ENCODE results near the gene TMOD2.
A peak's percentile ranks its signal among the peaks of the same experiment; 100 is the strongest.

TMOD2 gene

DNA sequence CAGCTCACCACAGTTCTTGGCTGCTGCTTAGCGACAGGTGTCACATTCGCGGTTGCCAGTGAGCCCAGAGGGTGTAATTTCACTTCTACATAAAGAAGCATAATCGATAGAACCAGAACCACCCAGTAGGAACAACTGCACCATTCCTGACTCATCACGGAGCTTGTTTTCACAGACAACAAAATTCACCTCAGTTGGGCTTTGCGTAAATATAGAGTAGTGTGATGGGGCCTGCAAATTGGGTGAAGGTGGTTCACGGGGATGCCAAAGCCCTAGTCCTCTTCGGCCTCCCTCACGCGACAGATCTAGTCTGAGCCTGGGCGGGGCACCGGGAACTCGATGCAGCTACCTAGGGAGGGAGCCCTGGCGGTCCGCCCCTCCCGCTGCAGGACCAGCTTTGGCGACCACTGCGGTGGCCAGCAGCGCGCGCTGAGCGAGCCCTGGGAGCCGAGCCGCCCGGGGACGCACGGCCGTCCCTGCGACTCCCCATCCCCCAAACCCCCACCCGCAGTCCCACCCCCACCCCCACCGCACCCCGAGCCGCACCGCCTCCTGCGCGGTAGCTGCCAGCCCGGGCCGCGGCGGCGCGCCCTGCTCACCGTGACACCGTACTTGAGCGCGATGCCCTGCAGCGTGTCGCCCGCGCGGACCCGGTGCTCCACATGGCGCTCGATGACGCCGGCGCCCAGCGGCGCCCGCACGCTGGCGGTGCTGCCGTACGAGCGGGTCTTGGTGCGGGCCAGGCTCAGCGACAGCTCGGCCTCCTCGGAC, 14.5 kb upstream of the TMOD2 start:
- DNase-seq, result peak; percentile 64

GRCh38 chr15:51737522-51738305, 13.7 kb upstream of the TMOD2 start, which contains the start of gene LYSMD2:
TSS of gene LYSMD2 (minus strand) at chr15:51737655. CDS start at chr15:51737622, 33 bp downstream.
- peak; percentile 69 for DNase-seq

- no peak for DNase-seq
Measured at GRCh38 chr15:51738553-51738952, 12.8 kb upstream of the TMOD2 start.

DNA sequence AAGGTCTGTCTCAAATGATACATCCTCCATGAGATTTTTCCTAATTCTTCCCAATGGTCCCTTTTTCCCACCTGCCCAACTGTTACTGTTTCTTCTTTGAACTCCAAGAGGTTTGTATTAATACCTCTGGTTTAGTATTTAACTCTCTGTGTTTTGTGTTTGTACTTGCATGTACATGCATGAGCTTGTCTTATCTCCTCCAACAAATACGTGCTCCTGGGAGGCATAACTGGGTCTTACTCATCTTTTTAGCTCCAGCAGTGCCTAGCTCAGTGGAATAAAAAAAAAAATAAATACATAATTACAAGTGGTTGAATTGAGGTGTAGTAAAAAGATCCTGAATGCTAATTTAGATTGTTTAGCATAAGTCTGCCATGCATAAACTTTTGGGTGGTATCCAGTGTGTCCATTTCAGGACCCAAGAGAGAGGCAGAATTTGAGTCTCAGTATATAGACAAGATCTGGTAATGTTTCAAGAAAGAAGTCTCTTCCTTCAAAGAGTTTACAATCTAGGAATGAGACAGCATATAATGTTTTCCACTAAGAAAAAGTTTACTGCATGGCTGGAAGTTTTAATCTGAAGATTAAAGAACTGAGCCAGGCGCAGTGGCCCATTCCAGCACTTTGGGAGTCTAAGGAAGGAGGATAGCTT, 12.2 kb upstream of the TMOD2 start:
- DNase-seq, result no peak

- DNase-seq, result no peak
Measured at GRCh38 chr15:51749307-51749706, 2.1 kb upstream of the TMOD2 start.

DNA sequence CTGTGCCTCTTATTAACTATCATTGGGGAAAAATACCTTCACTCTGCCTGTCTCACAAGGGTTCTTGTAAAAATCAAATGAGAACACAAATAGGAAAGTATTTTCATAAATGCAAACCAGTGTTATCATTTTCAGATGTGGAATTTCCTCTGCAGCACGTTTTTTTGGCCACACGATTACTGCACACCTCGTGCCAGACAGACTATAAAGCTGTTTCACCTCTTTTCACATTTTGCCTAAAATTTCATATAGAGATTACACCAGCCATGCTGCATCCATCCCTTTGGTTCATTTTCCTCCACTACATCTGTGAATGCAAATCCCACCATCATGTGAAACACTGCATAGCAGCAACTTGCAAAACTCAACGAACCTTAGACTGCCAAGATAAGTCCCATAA, 1.2 kb upstream of the TMOD2 start:
- no peak for DNase-seq

GRCh38 chr15:51751697-51752683, 593 bp downstream of the TMOD2 start:
- DNase-seq, result no peak

DNA sequence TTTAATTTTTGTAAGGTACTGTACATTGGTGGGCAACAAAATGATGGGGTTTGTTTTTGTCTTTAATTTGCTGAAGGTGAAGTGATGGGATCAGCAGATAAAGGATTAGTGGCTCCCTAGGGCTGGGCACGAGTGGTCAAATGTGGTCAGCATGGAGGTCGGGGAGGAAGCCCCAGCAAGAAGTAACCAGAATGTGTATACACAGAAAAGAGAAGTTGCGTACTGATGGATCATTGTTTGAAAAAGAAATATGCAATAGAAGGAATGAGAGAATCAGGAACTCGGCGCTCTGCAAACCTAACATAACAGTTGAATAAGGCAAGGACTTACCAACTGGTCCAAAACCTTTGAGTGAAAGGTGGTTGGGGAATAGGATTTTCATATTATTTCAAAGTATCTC, 1.5 kb downstream of the TMOD2 start:
- no peak for DNase-seq

DNA sequence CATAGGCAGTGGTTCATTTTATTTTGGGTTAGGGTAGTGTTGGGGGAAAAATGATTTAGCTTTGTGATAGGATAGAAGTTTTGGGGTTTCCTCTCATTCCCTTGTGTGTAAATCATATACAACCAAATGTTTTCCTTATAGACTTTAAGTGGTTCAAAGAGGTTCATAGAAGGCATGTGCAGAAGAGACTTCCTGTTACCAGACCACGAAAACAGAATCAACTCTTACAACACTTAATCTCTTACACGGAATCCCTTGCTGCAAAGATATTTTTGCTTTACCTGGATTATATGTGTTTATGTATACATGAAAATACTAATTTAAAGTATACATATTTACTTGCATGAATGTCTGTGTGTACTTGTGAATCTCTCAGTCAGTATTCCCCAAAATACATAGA, 2.9 kb downstream of the TMOD2 start:
- no peak for DNase-seq

DNA sequence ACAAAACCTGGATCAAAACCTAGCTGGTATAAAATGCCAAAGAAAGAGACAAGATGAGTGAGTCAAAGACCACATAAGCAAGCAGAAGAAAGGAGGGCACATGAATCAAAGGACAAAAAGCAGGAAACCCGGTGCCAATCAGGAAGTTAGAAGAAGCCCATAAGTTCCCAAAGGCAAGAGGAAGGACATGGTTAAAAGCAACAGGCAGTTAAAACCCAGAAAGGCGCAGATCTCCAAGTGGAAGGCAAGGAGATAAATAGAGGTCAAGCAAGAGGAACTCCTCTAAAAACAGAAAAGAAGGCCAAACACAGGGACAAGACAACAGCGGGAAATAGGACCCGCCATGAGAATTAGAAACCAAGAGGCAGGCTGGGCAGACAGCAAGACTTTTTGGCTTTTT, 4.4 kb downstream of the TMOD2 start:
- no peak for DNase-seq

GRCh38 chr15:51756482-51756881, 5.1 kb downstream of the TMOD2 start:
- no peak for DNase-seq

GRCh38 chr15:51757450-51757849, 6.1 kb downstream of the TMOD2 start:
- no peak for DNase-seq

DNA sequence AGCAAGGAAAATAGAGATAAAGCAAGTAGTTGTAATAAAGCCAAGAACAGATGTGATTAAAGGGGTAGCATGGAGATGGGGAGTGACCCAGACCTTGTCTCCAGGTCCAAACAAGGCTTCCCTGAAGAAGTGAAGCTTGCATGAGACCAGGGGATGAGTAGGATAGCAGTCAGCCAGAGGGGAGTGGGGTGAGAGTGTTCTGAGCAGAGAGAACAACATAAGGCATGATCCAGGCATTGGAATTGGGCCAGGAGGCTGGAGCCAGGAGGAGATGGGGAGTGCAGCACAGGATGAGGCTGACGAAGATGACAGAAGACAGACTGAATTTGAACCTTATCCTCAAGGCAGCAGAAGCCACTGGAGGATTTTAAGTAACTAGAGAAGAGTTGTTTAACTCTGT, 7.2 kb downstream of the TMOD2 start:
- DNase-seq, result no peak

DNA sequence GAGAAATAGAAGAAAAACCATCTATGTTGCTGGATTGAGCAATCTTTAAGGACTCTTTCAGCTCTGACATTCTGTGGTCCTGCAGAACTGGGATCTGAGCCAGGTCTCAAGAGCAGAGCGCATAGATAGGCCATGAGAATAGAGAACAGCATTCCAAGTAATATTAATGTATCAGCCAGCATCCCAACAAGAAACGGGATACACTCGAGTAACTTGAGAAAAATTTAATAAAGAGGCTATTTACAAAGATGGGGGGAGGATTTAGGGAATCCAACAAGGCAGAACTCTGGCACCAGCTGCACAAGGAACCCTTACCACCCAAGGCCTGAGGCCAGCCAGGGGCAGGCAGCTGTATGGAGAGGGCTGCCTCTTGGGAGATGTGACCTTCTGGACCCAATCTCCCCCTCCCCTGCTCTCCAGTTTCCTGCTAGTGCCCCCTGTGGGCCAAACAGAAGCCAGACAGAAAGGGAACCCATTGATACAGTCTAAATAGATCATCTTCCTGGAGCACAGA, 8.2 kb downstream of the TMOD2 start:
- no peak for DNase-seq

DNA sequence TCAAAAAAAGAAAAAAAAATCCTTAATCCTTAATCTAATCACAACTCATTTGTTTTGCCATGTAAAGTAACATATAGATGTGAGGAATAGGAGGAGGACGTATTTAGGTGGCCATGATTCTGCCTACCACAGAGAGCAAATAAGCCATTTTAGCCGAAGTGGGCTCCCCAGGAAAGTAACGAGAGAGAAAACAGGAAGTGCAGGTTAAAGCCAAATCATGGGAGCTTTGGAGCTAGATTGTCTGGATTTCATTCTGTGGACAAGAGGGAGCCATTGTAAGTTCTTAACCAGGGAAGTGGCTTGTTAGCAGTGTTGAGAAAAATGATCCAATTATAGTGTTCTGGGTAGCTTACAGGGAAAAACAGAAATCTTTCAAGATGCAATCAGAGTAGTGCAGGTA, 9.4 kb downstream of the TMOD2 start:
- DNase-seq, result no peak

DNA sequence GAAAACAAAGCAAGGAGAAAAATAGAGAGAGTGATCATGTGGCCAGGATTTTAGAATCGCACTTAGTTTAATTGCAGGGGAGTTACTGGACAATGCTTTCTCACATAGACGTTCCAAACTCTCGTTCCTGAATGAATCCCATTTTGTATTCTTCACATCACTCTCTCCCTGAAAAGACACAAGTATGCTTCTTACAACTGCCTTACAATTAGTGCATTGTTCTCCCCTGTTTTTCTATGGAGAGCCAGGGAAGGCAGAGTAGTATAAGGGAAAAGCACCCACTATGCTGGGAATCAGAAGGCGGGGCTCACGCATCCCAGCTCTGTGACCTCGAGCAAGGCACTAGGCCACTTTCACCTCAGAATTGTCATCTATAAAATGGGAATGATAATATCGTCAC, 14.4 kb downstream of the TMOD2 start:
- no peak for DNase-seq

DNA sequence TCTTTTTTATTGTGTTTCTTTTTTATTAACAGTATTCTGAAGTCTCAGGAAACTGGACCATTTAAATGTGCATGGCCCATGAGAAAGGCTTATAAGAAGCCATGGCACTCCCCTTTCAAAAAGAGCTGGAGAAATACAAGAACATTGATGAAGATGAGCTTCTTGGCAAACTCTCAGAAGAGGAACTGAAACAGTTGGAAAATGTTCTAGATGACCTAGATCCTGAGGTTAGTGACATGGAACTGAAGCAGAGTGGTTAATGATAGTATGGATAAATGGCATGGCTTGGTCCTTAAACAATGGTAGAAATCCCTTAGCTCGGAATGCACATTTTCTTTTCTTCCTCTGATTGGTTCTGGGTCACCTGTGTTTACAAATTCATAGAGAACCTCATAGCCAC, 14.9 kb downstream of the TMOD2 start:
- no peak for DNase-seq

DNA sequence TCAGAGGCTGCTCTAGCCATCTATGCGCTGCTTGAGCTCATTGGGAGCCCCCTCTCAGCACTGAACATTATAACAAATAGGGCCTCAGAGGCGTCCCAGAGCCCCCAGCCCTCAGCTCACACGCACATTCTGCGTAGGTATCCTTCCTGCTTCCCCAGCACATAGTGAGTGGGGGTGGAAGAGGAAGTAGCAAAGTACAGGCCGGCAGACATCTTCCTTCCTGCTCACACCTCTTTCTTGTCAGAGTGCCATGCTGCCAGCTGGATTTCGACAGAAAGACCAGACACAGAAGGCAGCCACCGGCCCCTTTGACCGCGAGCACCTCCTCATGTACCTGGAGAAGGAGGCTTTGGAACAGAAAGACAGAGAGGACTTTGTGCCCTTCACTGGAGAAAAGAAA, 16.6 kb downstream of the TMOD2 start:
- no peak for DNase-seq

GRCh38 chr15:51770902-51771301, 19.5 kb downstream of the TMOD2 start:
- no peak for DNase-seq

DNA sequence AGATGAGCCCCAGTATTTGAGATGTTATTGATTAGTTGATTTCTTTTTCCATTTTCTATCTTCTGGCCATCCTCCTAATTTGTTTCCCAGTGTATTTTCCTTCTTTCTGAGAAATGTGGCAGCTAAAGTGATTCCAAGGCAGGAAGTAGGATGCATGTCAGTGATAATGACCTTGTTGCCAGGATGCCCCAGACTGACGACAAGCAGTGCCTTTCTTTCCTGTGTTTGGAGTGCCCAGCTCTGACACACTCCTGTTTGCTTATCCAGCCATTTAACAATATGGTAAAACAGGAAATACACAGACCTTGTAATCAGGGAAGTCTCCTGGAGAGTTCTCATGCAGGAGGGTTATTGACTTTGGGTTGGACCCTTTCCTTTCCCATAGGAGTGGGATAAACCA, 20.4 kb downstream of the TMOD2 start:
- DNase-seq, result no peak

DNA sequence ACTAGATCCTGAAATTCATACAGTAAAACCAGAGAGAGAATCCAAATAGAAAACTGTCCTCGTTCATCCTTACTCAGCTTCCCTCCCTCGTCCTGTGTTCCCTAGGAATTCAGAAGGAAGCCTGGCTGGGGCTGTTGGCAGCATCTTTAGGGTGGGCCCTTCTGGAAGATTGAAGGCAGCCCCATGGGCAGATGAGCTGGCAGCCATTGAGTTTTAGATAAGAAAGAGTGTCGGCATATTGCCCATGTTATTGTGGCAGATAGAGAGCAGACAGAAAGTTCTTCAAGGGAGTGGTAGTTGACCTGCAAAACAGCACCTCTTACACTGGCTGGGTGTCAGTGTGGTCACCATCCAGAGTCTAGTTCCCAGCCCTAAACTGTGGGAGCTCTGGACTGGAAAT, 23.5 kb downstream of the TMOD2 start:
- DNase-seq, result no peak
